T-helper 2 cell (primary cell): ENCODE results near the gene GALK1.

ENCODE experiments used
- DNase-seq, 5 experiments: peaks; one replicate each; pipeline versions ENCODE4 v3.0.0 to v3.0.0-alpha.2; 2012 to 2022

Gene GALK1

GRCh38 chr17:75783803-75784472 is 18.9 kb upstream of the GALK1 start:
- peak in 2 of 5 experiments; percentile 9 to 56 for DNase-seq

GRCh38 chr17:75783069-75783783 is 18.2 kb upstream of the GALK1 start:
- DNase-seq, result peak in 2 of 5 experiments; percentile 45 to 93

- no peak for DNase-seq
Measured at GRCh38 chr17:75779987-75780889, 15.2 kb upstream of the GALK1 start.

- DNase-seq, result peak; percentile 78 to 100 (median 91)
Measured at GRCh38 chr17:75779250-75779986, 14.4 kb upstream of the GALK1 start.

- DNase-seq, result peak in 3 of 5 experiments; percentile 42 to 83 (median 72)
Measured at GRCh38 chr17:75778861-75779249, 13.9 kb upstream of the GALK1 start.

GRCh38 chr17:75778066-75778860 is 13.3 kb upstream of the GALK1 start:
- peak in 1 of 5 experiments; percentile 9 for DNase-seq

GRCh38 chr17:75777296-75777922 is 12.4 kb upstream of the GALK1 start:
- peak in 1 of 5 experiments; percentile 16 for DNase-seq

GRCh38 chr17:75776386-75777295 is 11.6 kb upstream of the GALK1 start:
- DNase-seq, result peak in 2 of 5 experiments; percentile 25 to 55

- DNase-seq, result peak in 2 of 5 experiments; percentile 16 to 51
Measured at GRCh38 chr17:75774991-75775668, 10.1 kb upstream of the GALK1 start.

- peak in 1 of 5 experiments; percentile 10 for DNase-seq
Measured at GRCh38 chr17:75774471-75774990, 9.5 kb upstream of the GALK1 start.

- DNase-seq, result peak in 1 of 5 experiments; percentile 10
Measured at GRCh38 chr17:75773808-75774470, 8.9 kb upstream of the GALK1 start.

- DNase-seq, result no peak
Measured at GRCh38 chr17:75773121-75773807, 8.3 kb upstream of the GALK1 start.

- DNase-seq, result no peak
Measured at GRCh38 chr17:75771334-75772281, 6.6 kb upstream of the GALK1 start.

GRCh38 chr17:75769536-75769935 is 4.5 kb upstream of the GALK1 start:
- no peak for DNase-seq

- no peak for DNase-seq
Measured at GRCh38 chr17:75767881-75768280, 2.9 kb upstream of the GALK1 start.

- no peak for DNase-seq
Measured at GRCh38 chr17:75765981-75766380, 989 bp upstream of the GALK1 start.

GRCh38 chr17:75764417-75764710 is 628 bp downstream of the GALK1 start:
- no peak for DNase-seq
